DMS153 treated with DMSO at 0.1 percent for 48 hours (cell line): Measurements from ENCODE around the gene USP10.

ENCODE experiments used
- DNase-seq: peaks from one replicate; lab custom pipeline; 2025; ENCODE audit not compliant: unreplicated experiment; lab: John Stamatoyannopoulos, UW

USP10 gene

DNA sequence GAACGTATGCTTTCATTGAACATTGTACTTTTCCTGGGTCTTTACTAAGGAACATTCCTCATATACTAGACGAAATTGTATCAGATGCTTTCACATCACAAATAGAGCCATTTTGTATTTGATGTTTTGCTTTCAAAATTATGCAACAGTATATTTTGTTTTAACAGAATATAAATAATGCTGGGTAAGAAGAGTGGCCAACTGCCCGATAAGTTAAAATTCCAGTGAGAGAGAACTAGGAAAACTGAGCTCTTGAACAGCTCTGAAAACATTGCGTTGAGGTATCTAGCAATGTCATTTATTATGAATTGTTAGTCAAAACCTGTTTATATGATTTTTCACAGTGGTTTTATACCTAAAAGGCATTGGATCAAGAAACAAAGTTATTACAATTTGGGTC is 50.8 kb downstream of the USP10 start:
- DNase-seq: no peak

DNA sequence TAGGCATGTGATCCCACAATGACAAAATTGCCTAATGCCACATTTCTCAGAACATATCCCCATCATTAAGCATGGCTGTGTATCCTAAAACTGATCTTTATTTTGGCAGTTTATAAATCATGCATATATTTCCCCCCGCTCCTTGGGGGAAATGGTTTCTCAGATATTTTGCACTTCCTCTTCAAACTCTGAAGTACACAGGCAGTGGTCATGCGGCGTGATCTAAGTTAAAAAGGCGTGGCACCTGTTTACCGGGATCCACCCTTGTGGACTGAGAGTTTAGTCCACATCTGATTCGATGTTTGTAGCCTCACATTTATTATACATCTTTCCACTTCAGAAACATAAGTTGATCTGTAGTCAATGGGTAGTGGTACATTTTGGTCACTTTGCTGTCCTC is 51.4 kb downstream of the USP10 start:
- DNase-seq: no peak

DNA sequence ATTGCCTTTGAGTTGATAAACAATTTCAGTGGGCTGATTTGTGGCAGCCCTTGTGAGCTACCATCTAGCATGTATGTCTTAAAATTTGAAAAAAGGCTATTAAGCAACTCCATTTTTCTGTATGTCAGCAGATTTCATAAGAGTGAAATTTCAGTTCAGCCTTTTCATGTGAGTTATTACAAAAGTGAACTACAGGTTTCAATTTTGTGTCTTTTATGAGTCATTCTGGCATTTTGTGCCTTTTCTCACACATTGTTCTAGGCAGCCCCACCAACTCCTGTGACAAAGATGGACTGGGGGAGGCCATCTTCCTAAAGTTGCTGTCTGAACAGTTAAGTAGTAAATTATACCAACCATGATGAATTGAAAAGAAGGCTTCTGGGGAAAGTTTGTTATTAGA is 52.1 kb downstream of the USP10 start:
- DNase-seq: no peak

DNA sequence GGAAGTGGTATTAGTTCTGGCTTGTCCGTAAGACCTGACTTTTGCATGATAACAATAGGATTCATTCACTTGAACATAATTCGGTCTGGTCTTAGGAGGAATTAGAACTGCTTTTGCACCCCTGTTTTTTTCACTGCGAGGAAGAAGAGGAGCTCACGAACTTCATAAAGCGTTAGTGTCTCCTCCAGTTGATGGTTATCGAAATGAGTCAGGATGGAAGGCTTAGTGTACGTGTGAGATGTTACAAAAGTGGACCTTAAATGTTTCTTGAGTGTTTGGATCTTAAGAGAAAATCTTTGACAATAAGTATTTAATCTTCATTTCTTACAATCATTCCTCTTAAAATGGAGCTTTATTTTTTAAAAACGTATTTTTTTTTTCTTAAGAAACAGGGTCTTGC is 52.8 kb downstream of the USP10 start:
- DNase-seq: no peak

DNA sequence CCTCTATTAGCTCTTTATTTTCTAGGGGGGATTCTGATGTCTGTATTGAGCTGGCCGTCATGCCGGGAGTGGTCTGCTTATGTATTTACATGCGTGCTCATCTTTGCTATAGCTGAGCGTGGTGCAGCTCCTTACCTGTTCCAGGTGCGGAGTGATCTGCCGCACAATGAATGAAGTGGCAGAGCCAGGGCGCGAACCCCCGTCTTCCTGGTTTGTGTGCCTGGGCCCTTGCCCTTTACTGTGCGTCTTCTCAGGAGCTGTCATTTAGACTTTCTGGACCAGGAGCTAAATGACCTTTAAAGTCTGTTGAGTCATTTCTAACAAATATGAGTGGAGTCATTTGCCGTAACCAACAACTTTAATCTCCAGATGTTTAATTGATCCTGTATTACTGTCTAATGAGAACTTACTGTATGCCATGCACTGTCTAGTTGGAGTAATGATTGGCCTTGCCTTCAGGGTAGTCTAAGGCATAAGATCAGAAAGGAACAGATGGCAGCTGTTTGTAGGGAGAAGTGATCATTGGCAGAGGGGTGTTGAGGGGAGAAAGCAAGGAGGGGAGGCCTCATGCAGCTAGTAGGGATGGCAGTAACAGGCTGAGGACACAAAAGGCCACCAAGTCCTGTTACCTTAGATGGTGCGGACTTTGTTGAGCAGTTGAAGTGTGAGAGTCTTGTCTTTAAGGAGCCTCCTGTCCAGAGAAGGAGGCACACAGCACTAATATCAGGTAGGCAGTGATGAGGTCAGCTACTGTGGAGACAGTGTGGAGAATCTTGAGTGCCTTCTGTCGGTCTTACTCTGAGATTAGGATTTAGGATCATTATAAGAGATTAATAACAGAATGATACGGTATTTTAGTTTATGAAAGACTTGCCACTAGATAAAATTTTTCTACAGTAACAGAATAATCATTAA is 53.9 kb downstream of the USP10 start:
- DNase-seq: no peak

DNA sequence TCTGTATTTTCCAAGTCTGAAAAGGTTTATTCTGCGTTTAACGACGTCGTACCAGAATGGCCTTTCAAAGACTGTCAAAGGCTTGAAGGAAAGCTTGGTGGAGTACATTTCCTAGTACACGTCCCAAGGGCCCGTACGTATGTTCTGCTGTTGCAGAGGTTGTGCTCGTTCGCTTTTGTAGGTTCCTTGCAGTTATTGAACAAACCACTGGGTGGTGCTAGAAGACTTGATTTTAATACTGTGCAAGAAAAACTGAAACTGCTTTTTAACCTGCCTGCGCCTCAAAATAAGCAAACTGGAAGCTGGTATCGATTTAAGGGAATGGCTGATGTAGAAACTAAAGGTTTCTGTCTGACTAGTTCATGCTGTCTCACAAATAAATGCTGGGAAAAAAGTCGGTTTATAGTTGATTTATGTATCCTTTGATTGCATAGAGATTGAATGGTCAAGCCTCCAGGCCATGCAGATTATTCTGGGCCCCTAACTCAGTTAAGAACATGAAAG is 54.6 kb downstream of the USP10 start:
- DNase-seq: peak; percentile 87

DNA sequence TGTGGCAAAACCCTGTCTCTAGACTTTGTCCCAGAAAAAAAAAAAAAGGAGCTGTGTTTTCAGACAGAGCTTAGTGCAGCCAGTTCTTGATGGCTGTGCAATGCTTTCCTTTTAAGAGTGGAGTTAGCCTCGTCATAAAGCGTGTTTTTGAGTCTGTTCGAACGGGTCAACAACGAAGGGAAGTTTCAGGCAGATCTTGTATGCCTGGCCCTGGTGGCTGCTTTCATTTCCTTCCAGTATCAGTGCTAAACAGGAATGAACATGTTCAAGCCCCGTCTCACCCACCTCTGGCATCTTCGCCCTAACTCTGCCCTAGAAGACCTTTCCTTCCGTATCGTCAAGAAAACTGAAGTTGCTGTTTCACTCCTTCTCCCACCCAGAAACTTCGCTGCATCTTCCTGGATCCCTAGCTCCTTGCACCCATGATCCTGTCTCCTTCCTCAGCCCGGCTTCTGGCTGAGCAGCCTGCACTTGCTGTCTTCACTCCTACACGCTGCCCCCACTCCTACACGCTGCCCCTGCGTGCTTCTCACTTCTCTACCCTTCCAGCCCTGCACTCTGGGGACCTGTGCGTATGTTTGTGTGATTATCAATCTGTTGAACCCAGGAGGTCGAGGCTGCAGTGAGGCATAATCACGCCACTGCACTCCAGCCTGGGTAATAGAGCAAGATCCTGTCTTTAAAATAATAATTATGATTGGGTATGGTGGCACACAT is 55.3 kb downstream of the USP10 start:
- no peak for DNase-seq

DNA sequence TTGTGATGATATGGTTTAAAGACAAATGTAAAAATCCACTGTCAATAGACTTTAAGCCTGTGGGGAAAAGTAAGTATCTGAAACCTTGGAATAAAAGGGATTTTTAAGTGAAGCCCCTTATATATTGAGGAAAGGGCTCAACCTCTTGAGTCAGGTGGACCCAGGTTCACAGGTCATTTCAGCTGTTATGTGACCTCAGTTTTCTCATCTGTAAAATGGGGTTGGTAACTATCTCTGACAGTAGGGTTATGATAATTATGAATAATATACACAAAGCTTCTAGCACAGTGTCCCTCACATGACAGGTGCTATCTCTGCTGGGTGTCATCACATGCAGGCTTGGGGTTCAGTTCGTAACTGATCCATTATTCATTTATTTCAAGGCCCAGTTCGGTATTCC is 57.0 kb downstream of the USP10 start:
- no peak for DNase-seq

DNA sequence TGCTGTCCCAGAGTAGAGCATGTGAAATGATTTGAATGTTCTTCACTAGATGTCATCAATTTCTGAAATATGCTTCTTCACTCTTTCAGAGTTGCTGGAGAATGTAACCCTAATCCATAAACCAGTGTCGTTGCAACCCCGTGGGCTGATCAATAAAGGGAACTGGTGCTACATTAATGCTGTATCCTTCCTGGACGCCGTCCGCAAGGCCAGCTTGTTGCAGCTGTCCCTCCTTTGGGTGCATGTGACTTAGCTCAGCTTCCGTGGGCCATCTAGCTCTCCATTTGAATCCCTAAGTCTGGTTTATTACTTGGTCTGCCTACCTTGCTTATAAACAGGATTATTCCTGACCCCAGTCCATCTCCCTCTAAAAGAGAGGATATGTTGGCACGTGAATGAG is 58.8 kb downstream of the USP10 start:
- DNase-seq: no peak

DNA sequence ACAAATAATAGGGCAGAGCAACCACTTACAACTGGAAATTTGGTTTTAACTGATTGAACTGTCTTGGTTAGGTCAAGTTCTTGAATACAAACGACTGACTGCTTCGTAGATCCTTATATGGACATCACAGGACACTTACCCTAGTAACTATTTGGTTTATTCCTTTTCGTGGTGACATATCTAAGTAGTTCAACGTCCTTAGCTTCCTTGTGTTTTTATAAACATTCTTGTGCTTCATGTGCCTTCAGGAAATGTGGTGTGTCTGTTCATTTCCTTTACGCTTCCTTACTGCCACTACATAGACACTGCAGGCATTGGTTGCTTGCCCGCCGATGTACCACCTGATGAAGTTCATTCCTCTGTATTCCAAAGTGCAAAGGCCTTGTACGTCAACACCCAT is 59.3 kb downstream of the USP10 start:
- DNase-seq: no peak

DNA sequence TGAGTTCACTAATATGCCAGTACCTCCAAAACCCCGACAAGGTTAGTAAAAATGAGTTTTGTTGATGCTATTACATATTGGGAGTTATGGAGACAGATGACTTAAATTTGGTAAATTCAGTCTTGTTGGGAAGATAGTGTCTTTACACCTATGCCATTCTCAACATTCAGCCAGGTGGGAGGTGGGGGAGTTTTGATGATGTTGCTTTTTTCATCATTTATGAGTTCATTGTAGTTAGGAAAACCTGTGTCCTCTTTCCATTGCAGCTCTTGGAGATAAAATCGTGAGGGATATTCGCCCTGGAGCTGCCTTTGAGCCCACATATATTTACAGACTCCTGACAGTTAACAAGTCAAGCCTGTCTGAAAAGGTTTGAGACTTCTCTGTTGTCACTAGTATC is 60.1 kb downstream of the USP10 start:
- DNase-seq: no peak

DNA sequence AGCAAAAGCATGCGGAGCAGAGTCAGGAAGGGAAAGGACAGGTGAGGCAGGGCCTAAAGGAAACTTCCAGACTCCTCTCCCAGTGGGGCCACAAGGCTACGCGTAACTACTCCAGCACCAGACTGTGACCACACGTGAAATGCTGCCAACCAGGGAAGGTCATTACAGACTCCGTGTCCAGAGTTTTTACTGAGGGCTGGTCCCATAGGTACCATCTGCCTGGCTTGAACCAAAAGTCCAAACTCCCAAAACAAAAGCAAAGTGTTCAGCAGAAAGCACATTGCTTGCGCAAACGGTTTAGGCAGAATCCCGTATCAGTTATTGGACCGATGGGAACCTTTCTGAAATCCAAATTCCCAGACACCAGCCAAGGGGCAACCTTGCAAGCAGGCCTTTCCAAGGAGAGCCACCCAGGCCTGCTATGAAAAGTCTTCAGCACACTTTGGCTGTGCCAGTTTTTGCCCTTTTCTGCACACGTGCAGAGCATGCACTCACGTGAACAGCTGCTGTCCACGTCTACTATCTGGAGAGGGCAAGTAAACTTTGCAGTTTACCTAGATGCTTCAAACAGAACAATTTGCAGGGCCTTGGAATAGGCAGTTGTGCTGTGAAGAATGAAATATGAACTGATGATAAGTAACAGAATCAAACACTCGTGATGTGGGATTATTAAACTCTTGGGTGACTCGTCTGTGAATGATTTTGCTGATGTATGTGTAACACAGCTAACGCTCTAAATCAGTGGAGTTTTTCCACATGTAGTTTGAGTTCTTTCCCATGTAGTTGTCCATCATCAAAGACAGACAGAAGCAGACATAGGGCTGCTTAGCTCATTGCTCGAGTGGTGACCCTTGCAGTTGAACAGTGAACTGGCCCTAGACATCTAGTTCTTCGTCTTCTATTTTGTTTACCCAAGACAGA is 61.9 kb downstream of the USP10 start:
- no peak for DNase-seq

DNA sequence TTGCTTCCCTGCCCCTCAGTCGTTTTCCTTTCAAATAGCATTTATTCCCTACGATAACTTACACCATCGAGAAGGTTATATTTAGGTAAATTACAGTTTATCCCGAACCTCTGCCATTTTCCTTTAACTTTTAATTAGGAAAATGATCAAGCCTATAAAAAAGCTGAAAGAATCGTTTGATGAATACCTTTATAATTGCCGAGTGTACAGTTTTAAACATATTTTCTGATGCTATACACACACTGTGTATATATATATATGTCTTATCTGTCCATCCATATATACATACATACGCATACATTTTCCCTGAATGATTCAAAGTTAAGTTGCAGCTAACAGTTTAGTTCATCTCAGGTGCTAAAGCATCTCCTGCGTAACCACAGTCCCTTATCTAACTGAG is 63.4 kb downstream of the USP10 start:
- no peak for DNase-seq

DNA sequence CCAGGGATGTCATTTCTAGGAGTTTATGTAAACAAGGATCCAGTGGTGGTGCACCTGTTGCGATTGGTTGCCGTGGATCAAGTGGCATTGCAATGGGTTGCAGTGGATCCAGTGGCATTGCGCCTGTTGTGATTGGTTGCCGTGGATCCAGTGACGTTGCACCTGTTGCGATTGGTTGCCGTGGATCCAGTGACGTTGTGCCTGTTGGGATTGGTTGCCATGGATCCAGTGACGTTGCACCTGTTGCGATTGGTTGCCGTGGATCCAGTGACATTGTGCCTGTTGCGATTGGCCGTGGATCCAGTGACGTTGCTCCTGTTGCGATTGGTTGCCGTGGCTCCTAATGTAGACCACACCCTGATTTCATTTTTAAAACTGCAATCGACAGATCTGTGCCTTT is 63.8 kb downstream of the USP10 start:
- no peak for DNase-seq

DNA sequence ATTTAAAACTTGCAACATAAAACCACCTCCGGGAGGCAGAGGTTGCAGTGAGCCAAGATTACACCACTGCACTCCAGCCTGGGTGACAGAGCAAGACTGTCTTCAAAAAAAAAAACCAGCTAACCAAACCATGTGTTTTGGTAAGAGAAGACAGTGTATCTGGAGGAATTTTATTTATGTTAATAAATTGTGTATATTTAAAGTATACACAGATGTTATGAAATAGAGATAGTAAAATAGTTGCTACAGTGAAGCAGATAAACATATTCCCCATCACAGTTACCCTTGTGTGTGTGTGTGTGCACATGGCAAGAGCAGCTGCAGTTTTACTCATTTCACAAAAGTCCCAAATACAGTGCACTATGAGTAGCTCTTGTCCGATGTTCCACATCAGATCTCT is 65.2 kb downstream of the USP10 start:
- DNase-seq: no peak

DNA sequence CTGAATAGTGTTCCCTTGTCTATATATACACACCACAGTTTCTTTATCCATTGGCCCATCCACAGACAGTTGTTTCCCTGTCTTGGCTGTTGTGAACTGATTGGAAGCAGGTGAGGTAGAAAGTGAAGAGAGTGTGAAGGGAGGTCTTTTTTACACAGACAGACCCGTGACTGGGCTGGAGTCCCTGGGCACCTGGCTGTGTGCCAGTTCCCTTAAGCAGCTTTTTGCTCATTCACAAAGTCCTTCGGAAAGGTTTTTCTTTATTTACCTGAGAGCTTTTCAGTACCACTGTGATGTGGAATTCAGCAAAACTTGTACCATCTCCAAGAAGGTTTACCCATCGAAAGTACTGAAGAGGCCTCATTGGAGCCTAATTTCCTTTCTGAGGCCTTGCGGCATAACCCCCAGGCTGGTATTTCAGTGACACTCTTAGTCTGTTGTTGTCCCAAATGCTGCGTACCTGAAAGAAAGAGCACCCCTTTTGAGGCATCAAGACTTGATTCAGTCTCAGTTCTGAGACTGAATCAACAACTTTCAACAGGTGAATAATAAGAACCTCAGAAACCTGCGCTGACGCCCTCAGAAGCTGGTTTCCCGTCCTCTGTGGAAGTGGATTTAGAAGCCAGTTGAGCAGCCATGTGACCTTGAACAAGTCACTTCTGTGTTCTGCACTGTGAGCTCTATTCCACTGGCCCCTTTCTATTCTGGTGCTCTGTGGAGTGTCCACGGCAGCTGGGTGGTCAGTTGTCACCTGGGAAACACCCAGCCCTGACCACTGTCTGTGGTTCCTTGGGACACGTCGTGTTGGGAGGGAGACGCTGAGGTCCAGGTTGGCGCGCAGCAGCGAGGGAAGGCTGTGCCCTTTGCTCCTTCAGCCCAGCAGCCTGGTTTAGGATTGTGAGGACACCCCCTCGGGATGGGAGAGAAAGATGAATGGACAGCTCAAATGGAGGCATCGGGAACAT is 66.1 kb downstream of the USP10 start:
- no peak for DNase-seq

DNA sequence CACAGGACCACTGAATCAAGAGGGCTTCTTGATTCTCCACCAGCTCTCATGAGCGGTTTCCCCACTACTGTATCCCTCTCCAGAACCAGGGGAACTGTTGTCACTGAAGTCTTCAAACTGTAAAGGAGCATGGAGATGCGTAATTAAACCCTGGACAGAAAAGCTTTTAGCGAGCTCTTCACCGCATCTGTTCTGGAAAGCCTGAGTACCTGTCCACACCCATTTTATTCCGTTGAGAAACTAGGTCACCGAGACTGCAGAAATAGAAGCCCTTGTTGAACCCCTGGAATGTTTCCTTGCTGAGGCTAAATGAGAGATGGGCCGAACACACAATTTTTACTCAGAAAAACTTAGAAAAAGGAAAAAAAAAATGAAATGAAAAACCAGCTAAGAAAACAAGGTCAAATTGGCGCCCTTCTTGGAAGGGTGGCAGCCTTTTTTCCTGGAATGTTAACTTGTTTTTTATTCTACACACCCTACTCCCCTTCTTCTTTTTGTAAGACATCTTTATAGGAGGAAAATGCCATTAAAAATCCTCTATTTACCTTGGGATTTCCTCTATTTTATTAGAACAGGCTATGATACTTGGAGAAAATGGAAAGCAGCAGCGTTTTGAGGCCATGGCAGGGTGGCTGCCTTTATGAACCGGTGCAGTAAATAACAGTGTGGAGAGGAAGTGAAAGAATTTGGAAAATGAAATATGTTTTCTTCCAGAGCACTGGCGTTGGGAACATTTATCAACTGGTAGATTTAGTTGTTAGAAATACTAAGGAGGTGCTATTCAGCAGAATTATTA is 67.4 kb downstream of the USP10 start:
- no peak for DNase-seq

DNA sequence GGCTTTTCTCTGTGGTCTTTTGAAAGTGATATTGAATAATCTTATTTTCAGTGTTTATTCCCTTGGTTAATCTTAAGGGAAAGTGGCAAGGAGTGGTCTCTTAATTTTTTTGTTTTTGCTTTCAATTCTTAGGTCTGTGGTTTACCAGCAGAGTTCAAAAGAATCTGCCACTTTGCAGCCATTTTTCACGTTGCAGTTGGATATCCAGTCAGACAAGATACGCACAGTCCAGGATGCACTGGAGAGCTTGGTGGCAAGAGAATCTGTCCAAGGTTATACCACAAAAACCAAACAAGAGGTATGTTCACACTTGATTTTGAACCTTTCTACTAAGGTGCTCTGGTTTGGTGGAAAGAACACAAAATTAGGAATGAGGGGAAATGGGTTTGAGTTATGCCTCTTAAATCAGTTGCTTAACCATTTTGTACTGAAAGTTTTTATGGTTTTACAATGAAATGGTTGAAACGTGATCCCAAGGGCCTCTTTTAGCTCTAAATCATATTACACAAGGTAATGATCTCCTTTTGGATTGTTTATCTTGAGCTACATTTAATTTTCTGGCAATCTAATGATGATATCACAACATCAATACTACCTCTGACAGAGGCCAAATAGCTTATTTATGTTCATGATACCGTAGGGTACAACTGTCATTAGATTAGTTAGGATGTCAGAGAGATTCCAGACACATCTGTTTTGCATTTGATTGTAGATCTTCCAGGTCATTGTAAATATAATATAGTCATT is 68.4 kb downstream of the USP10 start:
- no peak for DNase-seq

DNA sequence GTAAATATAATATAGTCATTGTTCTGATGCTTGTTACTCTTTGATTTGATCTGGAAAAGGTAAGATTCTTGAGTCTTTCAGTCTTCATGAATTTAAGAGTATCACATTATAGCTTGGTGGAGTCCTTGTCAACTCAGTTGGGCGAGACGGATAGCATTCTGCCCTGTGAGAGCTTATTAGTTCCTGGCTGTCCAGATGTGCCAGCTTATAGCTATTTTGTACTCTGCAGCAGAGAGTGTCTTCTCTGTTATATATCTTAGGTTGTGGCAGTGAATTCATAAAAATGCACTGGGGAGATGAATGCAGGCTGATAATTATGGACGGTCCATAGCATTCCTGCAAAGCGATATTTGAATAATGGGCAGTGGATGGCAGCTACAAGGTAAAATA is 69.0 kb downstream of the USP10 start:
- no peak for DNase-seq
